OCI-LY7 (cell line): ENCODE data around the gene MYRFL.

Source experiments
- EZH2phosphoT487 ChIP-seq: fragments of 200-600 bp; sonication (generic); IDR thresholded peaks from 2 replicates; pipeline ENCODE4 v1.6.1; 2018; ENCODE audit warnings: low read depth, borderline replicate concordance, mild to moderate bottlenecking, mixed run types, antibody characterized with exemption, low read length, moderate library complexity, mixed read lengths
- TF ChIP-seq, protein P1 (sequence below): fragments of 200-600 bp; sonication (generic); conservative IDR thresholded peaks from 2 replicates; pipeline ENCODE4 v1.5.1; 2014; ENCODE audit warnings: mild to moderate bottlenecking, antibody characterized with exemption, low read length, moderate library complexity, mixed read lengths

DNA sequence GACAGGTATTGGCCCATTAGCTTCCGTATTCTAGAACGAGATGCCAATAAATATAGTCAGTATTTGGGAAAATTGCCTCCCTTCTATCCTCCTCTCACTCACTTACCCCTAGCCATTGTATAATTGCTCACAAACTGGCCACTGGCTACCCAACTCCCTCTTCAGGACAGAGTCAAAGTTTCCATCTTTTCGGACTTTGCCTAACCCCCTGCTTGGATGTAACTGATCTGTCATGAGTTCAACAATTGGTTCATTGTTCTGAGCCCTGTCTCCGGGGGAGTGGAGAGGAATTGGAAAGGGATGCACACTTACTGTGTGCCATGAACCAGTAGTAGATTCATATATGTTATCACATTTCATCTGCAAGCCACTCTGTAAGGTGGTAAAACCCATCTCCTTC is 12.2 kb downstream of the MYRFL start:
- TF ChIP-seq, protein P1, sequence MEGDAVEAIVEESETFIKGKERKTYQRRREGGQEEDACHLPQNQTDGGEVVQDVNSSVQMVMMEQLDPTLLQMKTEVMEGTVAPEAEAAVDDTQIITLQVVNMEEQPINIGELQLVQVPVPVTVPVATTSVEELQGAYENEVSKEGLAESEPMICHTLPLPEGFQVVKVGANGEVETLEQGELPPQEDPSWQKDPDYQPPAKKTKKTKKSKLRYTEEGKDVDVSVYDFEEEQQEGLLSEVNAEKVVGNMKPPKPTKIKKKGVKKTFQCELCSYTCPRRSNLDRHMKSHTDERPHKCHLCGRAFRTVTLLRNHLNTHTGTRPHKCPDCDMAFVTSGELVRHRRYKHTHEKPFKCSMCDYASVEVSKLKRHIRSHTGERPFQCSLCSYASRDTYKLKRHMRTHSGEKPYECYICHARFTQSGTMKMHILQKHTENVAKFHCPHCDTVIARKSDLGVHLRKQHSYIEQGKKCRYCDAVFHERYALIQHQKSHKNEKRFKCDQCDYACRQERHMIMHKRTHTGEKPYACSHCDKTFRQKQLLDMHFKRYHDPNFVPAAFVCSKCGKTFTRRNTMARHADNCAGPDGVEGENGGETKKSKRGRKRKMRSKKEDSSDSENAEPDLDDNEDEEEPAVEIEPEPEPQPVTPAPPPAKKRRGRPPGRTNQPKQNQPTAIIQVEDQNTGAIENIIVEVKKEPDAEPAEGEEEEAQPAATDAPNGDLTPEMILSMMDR: no peak
- no peak for TF ChIP-seq EZH2phosphoT487
